EL (cell line): ENCODE data around the gene ARIH2.
A peak's percentile ranks its signal among the peaks of the same experiment; 100 is the strongest.
"Not testable (repeated sequence)": the region's sequence is repeated elsewhere in the genome, so short reads cannot be mapped to it uniquely, and the experiment has no call there.

Source experiments
- DNase-seq: peaks from one replicate; pipeline ENCODE4 v3.0.0-alpha.2; 2016

ARIH2 gene

GRCh38 chr3:48918388-48919214 lies at the start of gene ARIH2:
ARIH2 (plus strand) TSS chr3:48918842; CDS start chr3:48927559, 8,717 bp downstream.
- peak; percentile 95 for DNase-seq

GRCh38 chr3:48877671-48878070 lies 41.0 kb upstream of the ARIH2 start:
- no peak for DNase-seq

- no peak for DNase-seq
Measured at GRCh38 chr3:48879307-48879993, 39.2 kb upstream of the ARIH2 start.

- DNase-seq, result no peak
Measured at GRCh38 chr3:48879994-48880377, 38.7 kb upstream of the ARIH2 start.

- DNase-seq, result no peak
Measured at GRCh38 chr3:48881006-48881405, 37.6 kb upstream of the ARIH2 start.

- DNase-seq, result no peak
Measured at GRCh38 chr3:48881652-48882114, 37.0 kb upstream of the ARIH2 start.

- no peak for DNase-seq
Measured at GRCh38 chr3:48885753-48886152, 32.9 kb upstream of the ARIH2 start.

GRCh38 chr3:48891606-48892005 lies 27.0 kb upstream of the ARIH2 start:
- DNase-seq, result peak; percentile 9

GRCh38 chr3:48894516-48894915 lies 24.1 kb upstream of the ARIH2 start:
- DNase-seq, result no peak

- DNase-seq, result no peak
Measured at GRCh38 chr3:48896936-48897335, 21.7 kb upstream of the ARIH2 start.

- peak; percentile 18 for DNase-seq
Measured at GRCh38 chr3:48897460-48898376, 20.9 kb upstream of the ARIH2 start.

GRCh38 chr3:48898383-48899234 lies 20.0 kb upstream of the ARIH2 start, which contains the start of gene SLC25A20:
SLC25A20 (minus strand) TSS chr3:48898882; CDS start chr3:48898794, 88 bp downstream.
- DNase-seq, result peak; percentile 89

GRCh38 chr3:48899273-48899672 lies 19.4 kb upstream of the ARIH2 start:
- no peak for DNase-seq

- not testable (repeated sequence) for DNase-seq
Measured at GRCh38 chr3:48907026-48907425, 11.6 kb upstream of the ARIH2 start.

GRCh38 chr3:48915296-48915695 lies 3.3 kb upstream of the ARIH2 start:
- DNase-seq, result no peak

GRCh38 chr3:48919215-48920138 lies 835 bp downstream of the ARIH2 start:
- DNase-seq, result peak; percentile 67

- peak; percentile 22 for DNase-seq
Measured at GRCh38 chr3:48926425-48927392, 8.1 kb downstream of the ARIH2 start.

- DNase-seq, result peak; percentile 43
Measured at GRCh38 chr3:48927928-48928327, 9.3 kb downstream of the ARIH2 start.

- DNase-seq, result peak; percentile 40
Measured at GRCh38 chr3:48928679-48929078, 10.0 kb downstream of the ARIH2 start.
